Esophagus squamous epithelium (tissue), 4 donors: Measurements from ENCODE around the gene GALNT16.

Source experiments
- CTCF ChIP-seq, 6 experiments: fragments of 450-650 bp in 4 of 6; fragments of 200-600 bp in 2 of 6; sonication (generic) in 2 of 6; IDR thresholded peaks; one replicate each; pipeline ENCODE4 v1.5.1; 2016 to 2019; ENCODE audit warnings: antibody characterized with exemption in 6 of 6, mild to moderate bottlenecking in 4 of 6, moderate library complexity in 4 of 6
- POLR2A ChIP-seq, 4 donors: fragments of 450-650 bp; IDR thresholded peaks; one replicate each; pipeline ENCODE4 v1.6.1; 2017; ENCODE audit warnings: antibody characterized with exemption in 4 of 4, mild to moderate bottlenecking in 4 of 4, moderate library complexity in 3 of 4

- TF ChIP-seq CTCF (IDR thresholded peaks at IDR 0.05) (no peak), POLR2A (IDR thresholded peaks at IDR 0.05) (no peak)
Observed at GRCh38 chr14:69268763-69269162, 8.8 kb downstream of the GALNT16 start.
